Activated T-cell treated with anti-CD3 and anti-CD28 coated beads, Interleukin-2, amount 50 U/mL, for 24 hours (primary cell): ENCODE data around the gene PDCD2L.
"Not testable (repeated sequence)": the region's sequence is repeated elsewhere in the genome, so short reads cannot be mapped to it uniquely, and the experiment has no call there.

Experiments
- DNase-seq: peaks from one replicate; pipeline ENCODE4 v3.0.0-alpha.2; 2020
- H3K27ac Mint-ChIP-seq: 2 replicates; pipeline ENCODE4 v1.8.0; 2020; ENCODE audit warnings: mild to moderate bottlenecking, mixed read lengths
- H3K27me3 Mint-ChIP-seq: 2 replicates; pipeline ENCODE4 v1.8.0; 2020; ENCODE audit warnings: mixed read lengths
- H3K36me3 Mint-ChIP-seq: 2 replicates; pipeline ENCODE4 v1.8.0; 2020; ENCODE audit warnings: low read depth, mixed read lengths
- H3K4me1 Mint-ChIP-seq: 2 replicates; pipeline ENCODE4 v1.8.0; 2020; ENCODE audit warnings: low read depth, mixed read lengths
- H3K4me3 Mint-ChIP-seq: 2 replicates; pipeline ENCODE4 v1.8.0; 2020; ENCODE audit warnings: mild to moderate bottlenecking, moderate library complexity, mixed read lengths
- H3K9me3 Mint-ChIP-seq: 2 replicates; pipeline ENCODE4 v1.8.0; 2020; ENCODE audit warnings: mixed read lengths

Gene PDCD2L

DNA sequence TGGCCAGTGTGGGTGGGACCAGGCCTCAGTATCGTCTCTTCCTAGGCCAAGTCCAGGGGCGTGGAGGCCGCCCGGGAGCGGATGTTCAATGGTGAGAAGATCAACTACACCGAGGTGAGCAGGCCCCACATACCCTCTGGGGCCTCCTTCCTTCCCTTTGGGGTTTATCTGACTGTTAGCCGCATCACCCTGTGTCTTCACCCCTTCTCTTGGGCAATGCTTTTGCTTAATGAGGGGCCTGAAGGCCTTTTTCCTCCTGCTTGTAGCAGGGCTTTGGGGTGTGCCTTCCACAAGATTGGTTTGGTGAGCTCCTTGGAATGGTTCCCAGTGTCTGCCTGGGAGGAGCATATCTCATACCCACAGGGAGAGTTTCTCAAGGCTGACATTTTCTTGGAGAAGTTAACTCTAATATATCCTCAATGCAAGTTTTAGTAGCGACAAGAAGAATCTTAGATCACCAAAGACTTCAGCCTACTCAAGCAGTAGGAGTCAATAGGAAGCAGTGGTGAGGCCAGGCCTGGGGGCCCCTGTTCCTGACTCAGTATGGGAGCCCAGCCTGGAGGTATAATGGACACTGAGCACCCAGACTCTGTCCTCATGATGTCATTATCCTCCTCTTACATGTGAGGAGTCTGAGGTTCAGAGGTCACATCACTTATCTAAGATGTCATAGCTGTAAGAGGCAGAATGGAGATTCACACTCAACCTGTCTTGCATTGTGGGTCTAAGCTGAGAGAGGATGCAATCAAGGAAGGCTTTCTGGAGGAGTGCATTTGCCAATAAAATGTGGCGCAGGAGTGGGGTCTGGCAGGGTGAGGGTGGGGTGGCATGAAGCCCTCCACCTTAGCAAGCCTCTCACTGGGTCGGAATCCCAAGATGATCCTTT, 37.2 kb upstream of the PDCD2L start:
- H3K27ac Mint-ChIP-seq = peak overlapping the region; percentile 95

GRCh38 chr19:34367624-34367957, 36.6 kb upstream of the PDCD2L start:
- no peaks in the 10 kb centered on the region for H3K9me3 Mint-ChIP-seq
- peak overlapping the region; percentile 95 for H3K27ac Mint-ChIP-seq
- peak overlapping the region; percentile 100 for H3K4me3 Mint-ChIP-seq
- no peak for DNase-seq
- peaks cover 74% of the 10 kb centered on the region for H3K36me3 Mint-ChIP-seq
- peaks cover 60% of the 10 kb centered on the region for H3K4me1 Mint-ChIP-seq
- no peaks in the 10 kb centered on the region for H3K27me3 Mint-ChIP-seq

More for the DNA sequence above, 37.2 kb upstream of the PDCD2L start:
- H3K27me3 Mint-ChIP-seq = no peaks in the 10 kb centered on the region
- DNase-seq = no peak
- no peaks in the 10 kb centered on the region for H3K9me3 Mint-ChIP-seq
- peaks cover 68% of the 10 kb centered on the region for H3K36me3 Mint-ChIP-seq
- peak overlapping the region; percentile 100 for H3K4me3 Mint-ChIP-seq
- peaks cover 60% of the 10 kb centered on the region for H3K4me1 Mint-ChIP-seq

DNA sequence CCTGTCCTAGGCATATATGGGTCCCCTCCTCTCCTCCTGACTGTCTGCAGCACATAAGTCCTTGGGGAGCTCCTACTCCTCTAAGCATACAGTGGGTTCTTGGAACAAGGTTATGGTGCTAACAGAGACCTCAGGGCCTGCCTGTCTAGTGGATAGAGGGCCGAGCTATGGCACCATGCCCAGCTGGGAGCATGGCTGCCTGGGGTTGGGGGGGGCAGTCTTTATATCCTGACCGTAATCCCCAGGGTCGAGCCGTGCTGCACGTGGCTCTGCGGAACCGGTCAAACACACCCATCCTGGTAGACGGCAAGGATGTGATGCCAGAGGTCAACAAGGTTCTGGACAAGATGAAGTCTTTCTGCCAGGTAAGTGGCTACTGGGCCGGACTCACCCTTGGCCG, 35.9 kb upstream of the PDCD2L start:
- Mint-ChIP-seq H3K4me1 (peaks cover 55% of the 10 kb centered on the region), H3K36me3 (peaks cover 74% of the 10 kb centered on the region), H3K27ac (peak overlapping the region; percentile 95), H3K27me3 (no peaks in the 10 kb centered on the region), H3K9me3 (no peaks in the 10 kb centered on the region), H3K4me3 (peak overlapping the region; percentile 47)
- DNase-seq = no peak

DNA sequence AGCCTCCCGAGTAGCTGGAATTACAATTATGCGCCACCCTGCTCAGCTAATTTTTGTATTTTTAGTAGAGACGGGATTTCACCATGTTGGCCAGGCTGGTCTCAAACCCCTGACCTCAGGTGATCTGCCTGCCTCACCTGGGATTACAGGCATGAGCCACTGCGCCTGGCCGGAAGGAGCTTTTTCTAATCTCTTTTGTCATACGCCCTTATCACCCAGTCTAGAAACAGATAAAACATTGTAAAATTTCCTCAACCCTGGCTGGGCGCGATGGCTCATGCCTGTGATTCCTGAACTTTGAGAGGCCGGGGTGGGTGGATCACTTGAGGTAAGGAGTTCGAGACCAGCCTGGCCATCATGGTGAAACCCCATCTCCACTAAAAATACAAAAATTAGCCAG, 35.0 kb upstream of the PDCD2L start:
- Mint-ChIP-seq H3K4me1 (peaks cover 56% of the 10 kb centered on the region), H3K36me3 (peaks cover 80% of the 10 kb centered on the region)
- H3K9me3 Mint-ChIP-seq, H3K27ac Mint-ChIP-seq, H3K4me3 Mint-ChIP-seq, H3K27me3 Mint-ChIP-seq, DNase-seq: not testable (repeated sequence)

DNA sequence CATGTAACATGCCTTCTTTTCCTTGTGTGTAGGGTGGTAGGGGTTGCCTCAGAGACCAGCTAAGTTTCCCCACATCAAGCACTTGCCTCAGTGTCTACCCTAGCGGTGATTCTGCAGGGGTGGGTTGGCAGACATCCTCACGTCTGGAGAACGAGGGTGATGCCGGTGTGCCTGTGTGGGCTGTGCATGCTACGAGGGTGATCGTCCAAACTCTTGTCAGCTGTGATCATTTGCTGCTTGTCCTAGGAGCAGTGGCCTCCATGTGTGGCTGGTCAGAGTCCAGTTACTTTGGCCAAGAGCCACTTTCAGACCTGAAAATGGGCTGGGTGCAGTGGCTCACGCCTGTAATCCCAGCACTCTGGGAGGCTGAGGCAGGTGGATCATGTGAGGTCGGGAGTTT, 34.1 kb upstream of the PDCD2L start:
- H3K36me3 Mint-ChIP-seq = peaks cover 89% of the 10 kb centered on the region
- no peak for DNase-seq
- no peak overlapping the region for H3K4me3 Mint-ChIP-seq
- H3K4me1 Mint-ChIP-seq = peaks cover 53% of the 10 kb centered on the region
- peak overlapping the region; percentile 59 for H3K27ac Mint-ChIP-seq
- no peaks in the 10 kb centered on the region for H3K9me3 Mint-ChIP-seq
- H3K27me3 Mint-ChIP-seq = no peaks in the 10 kb centered on the region

GRCh38 chr19:34370983-34371382, 33.2 kb upstream of the PDCD2L start:
- no peak overlapping the region for H3K4me3 Mint-ChIP-seq
- H3K27ac Mint-ChIP-seq = no peak overlapping the region
- H3K4me1 Mint-ChIP-seq = peaks cover 54% of the 10 kb centered on the region
- no peaks in the 10 kb centered on the region for H3K27me3 Mint-ChIP-seq
- no peak for DNase-seq
- H3K36me3 Mint-ChIP-seq = peaks cover 91% of the 10 kb centered on the region
- H3K9me3 Mint-ChIP-seq = no peaks in the 10 kb centered on the region

DNA sequence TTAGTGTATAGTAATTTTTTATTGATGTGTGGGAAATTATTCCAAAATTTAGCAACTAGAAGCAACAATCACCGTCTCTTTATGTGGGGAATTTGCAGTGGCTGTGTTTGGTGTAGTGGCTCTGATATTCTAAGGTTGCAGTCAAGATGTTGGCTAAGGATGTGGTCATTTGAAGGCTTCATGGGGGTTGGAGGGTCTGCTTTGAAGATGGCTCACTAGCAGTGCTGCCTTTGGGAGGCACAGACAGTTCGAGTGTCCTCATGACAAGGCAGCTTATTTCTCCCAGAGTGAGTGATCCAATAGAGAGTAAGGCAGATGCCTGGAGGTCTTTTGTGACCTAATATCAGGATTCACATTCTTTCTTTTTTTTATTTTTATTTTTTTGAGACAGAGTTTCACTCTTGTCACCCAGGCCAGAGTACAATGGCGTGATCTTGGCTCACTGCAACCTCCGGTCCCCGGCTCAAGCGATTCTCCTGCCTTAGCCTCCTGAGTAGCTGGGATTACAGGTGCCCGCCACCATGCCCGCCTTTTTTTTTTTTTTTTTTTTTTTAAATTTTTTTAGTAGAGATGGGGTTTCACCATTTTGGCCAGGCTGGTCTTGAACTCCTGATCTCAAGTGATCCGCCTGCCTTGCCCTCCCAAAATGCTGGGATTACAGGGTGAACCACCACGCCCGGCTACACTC, 30.5 kb upstream of the PDCD2L start:
- H3K4me1 Mint-ChIP-seq = peaks cover 29% of the 10 kb centered on the region
- peaks cover 85% of the 10 kb centered on the region for H3K36me3 Mint-ChIP-seq
- H3K27me3 Mint-ChIP-seq = no peaks in the 10 kb centered on the region
- H3K4me3 Mint-ChIP-seq = no peak overlapping the region
- DNase-seq = no peak
- peak overlapping the region; percentile 4 for H3K27ac Mint-ChIP-seq
- H3K9me3 Mint-ChIP-seq = no peaks in the 10 kb centered on the region

DNA sequence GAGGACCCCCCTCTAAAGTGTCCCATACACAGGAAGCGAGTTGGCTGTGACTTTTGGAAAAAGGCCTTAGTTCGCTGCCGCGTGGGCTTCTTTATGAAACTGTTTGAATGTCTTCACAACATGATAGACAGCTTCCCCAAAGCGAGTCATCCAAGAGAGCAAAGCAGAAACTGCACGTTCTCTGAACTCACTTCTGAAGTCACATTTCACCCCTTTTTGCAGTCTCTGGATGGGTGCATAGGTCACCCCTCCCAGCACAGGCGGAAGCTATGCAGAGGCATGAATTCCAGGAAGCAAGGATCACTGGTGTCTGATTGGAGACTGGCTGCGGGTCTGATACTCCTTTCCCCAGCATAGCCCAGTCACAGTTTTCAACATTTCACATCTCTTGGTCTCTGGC, 28.6 kb upstream of the PDCD2L start:
- Mint-ChIP-seq H3K27me3 (no peaks in the 10 kb centered on the region), H3K9me3 (no peaks in the 10 kb centered on the region), H3K36me3 (peaks cover 84% of the 10 kb centered on the region), H3K4me1 (peaks cover 18% of the 10 kb centered on the region), H3K27ac (peak overlapping the region; percentile 47), H3K4me3 (no peak overlapping the region)
- no peak for DNase-seq

GRCh38 chr19:34380639-34381241, 23.5 kb upstream of the PDCD2L start:
- no peak overlapping the region for H3K27ac Mint-ChIP-seq
- H3K9me3 Mint-ChIP-seq = no peaks in the 10 kb centered on the region
- H3K4me1 Mint-ChIP-seq = peaks cover 5% of the 10 kb centered on the region
- H3K36me3 Mint-ChIP-seq = peaks cover 91% of the 10 kb centered on the region
- H3K27me3 Mint-ChIP-seq = no peaks in the 10 kb centered on the region
- H3K4me3 Mint-ChIP-seq = no peak overlapping the region
- no peak for DNase-seq

- H3K4me3 Mint-ChIP-seq = no peak overlapping the region
- H3K36me3 Mint-ChIP-seq = peaks cover 93% of the 10 kb centered on the region
- no peak overlapping the region for H3K27ac Mint-ChIP-seq
Observed at GRCh38 chr19:34381399-34382251, 22.6 kb upstream of the PDCD2L start.

DNA sequence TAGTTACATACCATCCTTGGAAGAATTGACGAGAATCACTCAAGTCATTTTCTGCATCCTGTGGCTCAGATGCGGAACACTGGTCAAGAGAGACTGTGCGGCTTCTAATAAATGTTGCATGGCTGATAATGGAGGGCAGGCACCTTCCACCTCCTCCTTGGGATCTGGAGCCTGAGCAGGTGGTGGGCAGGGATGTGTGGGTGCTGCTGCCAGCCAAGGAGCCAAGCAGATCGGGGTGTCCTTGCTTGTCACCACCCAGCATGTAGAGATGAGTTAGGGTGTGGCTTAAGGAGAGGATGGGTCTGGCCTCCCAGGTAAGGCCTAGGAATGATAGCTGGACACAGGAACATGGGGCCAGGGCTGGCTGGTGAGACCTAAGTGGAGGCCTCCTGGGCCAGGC, 21.7 kb upstream of the PDCD2L start:
- H3K36me3 Mint-ChIP-seq = peaks cover 96% of the 10 kb centered on the region
- no peaks in the 10 kb centered on the region for H3K9me3 Mint-ChIP-seq
- H3K4me3 Mint-ChIP-seq = no peak overlapping the region
- H3K4me1 Mint-ChIP-seq = peaks cover 5% of the 10 kb centered on the region
- DNase-seq = no peak
- H3K27ac Mint-ChIP-seq = peak overlapping the region; percentile 23
- H3K27me3 Mint-ChIP-seq = no peaks in the 10 kb centered on the region

More at GRCh38 chr19:34381399-34382251, 22.6 kb upstream of the PDCD2L start:
- no peak for DNase-seq
- no peaks in the 10 kb centered on the region for H3K9me3 Mint-ChIP-seq
- H3K4me1 Mint-ChIP-seq = peaks cover 5% of the 10 kb centered on the region
- H3K27me3 Mint-ChIP-seq = no peaks in the 10 kb centered on the region

- H3K27ac Mint-ChIP-seq = peak overlapping the region; percentile 26
- peaks cover 5% of the 10 kb centered on the region for H3K4me1 Mint-ChIP-seq
- no peaks in the 10 kb centered on the region for H3K9me3 Mint-ChIP-seq
- no peaks in the 10 kb centered on the region for H3K27me3 Mint-ChIP-seq
- no peak for DNase-seq
- H3K36me3 Mint-ChIP-seq = peaks cover 97% of the 10 kb centered on the region
- no peak overlapping the region for H3K4me3 Mint-ChIP-seq
Observed at GRCh38 chr19:34383599-34383998, 20.6 kb upstream of the PDCD2L start.

DNA sequence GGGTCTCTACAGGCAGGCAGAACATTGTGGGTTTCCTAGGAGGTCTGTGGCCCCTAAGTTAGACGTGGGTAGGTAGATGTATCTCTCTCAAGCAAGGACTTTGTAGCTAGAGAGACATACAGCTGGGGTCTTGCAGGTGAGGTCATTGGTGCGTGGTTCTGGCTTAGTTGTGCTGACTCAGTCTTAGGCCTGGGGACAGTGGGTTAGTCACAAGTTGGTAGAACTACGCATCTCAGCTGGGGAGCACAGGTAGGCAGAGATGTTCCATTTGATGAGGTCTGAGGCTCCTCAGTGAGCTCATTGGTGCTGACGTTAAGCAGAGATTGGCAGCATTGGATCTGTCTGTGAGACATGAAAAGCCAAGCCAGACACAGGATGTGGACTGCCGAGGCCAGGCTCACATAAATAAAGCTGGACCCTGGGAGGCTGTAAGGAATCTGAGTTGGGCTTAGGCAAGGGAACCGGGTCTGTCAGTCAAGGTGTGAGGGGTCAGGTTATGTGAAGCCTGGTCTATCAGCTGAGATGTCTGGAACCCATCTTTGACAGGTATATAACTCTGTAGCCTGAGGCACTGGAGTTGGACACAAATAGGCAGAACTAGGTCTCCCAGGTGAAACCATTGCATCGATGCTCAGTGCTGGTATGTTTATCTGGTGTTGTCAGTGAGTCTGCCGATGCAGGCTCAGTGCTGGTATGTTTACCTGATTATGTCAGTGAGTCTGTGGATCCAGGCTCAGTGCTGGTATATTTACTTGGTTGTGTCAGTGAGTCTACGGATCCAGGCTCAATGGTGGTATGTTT, 17.4 kb upstream of the PDCD2L start:
- peaks cover 69% of the 10 kb centered on the region for H3K36me3 Mint-ChIP-seq
- peaks cover 5% of the 10 kb centered on the region for H3K4me1 Mint-ChIP-seq
- H3K4me3 Mint-ChIP-seq = no peak overlapping the region
- H3K9me3 Mint-ChIP-seq = no peaks in the 10 kb centered on the region
- no peak overlapping the region for H3K27ac Mint-ChIP-seq
- DNase-seq = no peak
- no peaks in the 10 kb centered on the region for H3K27me3 Mint-ChIP-seq

DNA sequence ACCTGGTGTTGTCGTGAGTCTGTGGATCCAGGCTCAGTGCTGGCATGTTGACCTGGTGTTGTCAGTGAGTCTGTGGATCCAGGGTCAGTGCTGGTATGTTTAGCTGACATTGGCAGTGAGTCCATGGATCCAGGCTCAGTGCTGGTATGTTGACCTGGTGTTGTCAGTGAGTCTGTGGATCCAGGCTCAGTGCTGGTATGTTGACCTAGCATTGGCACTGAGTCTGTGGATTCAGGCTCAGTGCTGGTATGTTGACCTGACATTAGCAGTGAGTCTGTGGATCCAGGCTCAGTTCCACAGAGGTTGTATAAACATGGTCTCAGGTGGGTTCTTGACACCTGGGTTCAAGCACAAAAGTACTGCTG, 16.8 kb upstream of the PDCD2L start:
- no peak for DNase-seq
- no peaks in the 10 kb centered on the region for H3K9me3 Mint-ChIP-seq
- peaks cover 63% of the 10 kb centered on the region for H3K36me3 Mint-ChIP-seq
- H3K4me1 Mint-ChIP-seq = peaks cover 5% of the 10 kb centered on the region
- H3K4me3 Mint-ChIP-seq = no peak overlapping the region
- no peak overlapping the region for H3K27ac Mint-ChIP-seq
- H3K27me3 Mint-ChIP-seq = no peaks in the 10 kb centered on the region
